ENCODE data around the gene ANKRD63.

The ANKRD63 gene

DNA sequence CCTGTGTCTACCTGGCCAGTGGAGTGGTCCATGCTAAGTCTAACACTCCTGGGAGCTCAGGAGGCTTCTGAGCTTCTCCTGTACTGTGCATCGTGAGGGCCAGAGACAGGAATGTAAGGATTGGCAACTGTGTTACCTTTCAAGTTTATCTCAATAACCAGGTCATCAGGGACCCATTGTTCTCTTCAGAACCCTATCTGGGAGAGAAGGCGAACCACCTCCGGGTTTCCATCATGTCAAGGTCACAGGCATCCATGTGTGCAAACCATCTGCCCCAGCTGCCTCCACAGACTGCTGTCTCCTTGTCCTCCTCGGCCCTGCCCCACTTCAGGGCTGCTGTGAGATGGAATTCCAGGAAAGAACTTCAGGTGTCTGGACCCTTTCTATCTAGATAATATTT lies 5.9 kb downstream of the ANKRD63 start:
- no peak for DNase-seq

DNA sequence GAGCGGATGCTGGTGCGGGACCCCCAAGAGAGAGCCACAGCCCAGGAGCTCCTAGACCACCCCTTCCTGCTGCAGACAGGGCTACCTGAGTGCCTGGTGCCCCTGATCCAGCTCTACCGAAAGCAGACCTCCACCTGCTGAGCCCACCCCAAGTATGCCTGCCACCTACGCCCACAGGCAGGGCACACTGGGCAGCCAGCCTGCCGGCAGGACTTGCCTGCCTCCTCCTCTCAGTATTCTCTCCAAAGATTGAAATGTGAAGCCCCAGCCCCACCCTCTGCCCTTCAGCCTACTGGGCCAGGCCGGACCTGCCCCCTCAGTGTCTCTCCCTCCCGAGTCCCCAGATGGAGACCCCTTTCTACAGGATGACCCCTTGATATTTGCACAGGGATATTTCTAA lies 6.9 kb downstream of the ANKRD63 start:
- no peak for DNase-seq

GRCh38 chr15:40275523-40275922 lies 7.3 kb downstream of the ANKRD63 start:
- no peak for DNase-seq

DNA sequence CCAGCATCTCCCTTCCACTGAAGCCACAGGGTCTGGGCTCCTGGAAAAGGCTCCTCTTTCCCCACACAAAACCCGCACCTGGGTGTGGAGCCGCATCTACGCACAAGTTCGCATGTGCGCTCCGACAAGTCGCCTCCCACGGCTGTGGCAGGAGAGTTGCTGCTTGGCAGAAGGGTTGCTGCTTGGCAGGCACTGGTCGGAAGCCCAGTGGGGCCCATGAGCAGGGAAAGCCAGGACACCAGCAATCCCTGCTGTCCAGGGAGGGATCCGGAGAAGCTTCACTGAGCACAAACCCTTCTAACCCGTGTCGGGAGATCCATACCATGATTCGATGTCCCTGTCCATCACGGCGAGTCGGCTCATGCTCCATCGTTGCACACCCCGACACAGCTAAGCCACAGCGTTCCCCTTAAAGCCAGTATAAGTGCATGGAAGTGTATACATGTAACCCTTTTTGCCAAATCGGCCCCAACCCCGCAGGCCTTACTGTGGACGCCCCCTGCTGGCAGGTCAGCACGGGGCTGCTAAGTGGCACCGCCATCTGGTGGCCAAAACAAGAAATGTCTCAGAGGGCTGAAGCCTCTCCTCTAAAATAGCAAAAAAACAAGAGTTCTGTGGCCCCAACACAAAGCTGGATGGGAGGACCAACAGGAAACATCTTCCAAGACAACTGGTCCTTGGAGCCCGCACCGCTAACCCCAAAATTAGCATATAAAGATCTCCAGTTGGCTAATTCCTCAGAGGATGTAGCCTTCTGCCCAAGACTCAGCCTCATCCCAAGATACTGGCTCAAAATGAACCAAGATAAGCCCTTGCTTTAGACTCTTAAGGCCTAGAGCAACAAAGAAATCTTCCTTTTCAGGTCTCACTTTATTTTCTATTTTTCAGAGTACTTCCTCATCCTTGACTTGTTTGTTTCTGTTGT lies 8.3 kb downstream of the ANKRD63 start:
- peak; percentile 91 for DNase-seq

DNA sequence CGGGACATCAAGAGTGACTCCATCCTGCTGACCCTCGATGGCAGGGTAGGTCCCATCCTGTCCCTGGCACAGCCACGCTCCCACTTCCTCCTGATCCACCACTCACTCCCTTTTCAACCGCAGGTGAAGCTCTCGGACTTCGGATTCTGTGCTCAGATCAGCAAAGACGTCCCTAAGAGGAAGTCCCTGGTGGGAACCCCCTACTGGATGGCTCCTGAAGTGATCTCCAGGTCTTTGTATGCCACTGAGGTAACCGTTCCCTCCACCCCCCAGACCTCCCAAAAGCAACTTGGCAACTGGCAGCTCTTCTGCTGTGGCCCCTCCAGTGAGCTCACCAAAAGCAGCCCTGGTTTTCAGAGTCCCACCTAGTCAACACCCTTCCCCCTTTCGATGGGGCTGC lies 9.4 kb downstream of the ANKRD63 start:
- no peak for DNase-seq

- DNase-seq, result no peak
Measured at GRCh38 chr15:40272485-40273056, 10.3 kb downstream of the ANKRD63 start.

- no peak for DNase-seq
Measured at GRCh38 chr15:40271685-40272484, 11.0 kb downstream of the ANKRD63 start.

GRCh38 chr15:40270246-40270995 lies 12.4 kb downstream of the ANKRD63 start:
- DNase-seq, result no peak

DNA sequence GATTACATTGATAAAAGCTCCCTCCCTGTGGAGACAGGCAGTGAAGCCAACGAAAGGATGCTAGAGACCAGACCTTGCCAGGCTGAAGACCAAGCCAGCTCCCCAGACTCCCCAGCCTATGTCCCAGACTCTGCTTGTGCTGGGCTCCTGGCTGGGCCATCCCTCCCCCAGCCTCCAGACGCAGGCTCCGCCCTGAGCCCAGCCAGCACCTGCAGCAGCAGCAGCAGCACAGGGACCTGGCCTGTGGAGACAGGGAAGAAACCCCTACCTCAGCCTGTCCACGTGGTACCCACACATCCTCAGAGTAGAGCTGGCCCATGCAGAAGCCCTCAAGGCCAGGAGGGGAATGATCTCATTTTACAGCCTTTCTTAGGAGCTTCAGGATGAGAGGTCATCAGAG lies 13.3 kb downstream of the ANKRD63 start:
- no peak for DNase-seq

- DNase-seq, result no peak
Measured at GRCh38 chr15:40267670-40268069, 15.2 kb downstream of the ANKRD63 start.

GRCh38 chr15:40266828-40267304 lies 16.0 kb downstream of the ANKRD63 start:
- DNase-seq, result peak; percentile 28

DNA sequence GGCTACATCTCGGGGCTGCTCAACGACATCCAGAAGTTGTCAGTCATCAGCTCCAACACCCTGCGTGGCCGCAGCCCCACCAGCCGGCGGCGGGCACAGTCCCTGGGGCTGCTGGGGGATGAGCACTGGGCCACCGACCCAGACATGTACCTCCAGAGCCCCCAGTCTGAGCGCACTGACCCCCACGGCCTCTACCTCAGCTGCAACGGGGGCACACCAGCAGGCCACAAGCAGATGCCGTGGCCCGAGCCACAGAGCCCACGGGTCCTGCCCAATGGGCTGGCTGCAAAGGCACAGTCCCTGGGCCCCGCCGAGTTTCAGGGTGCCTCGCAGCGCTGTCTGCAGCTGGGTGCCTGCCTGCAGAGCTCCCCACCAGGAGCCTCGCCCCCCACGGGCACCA lies 17.0 kb downstream of the ANKRD63 start:
- no peak for DNase-seq

- no peak for DNase-seq
Measured at GRCh38 chr15:40265355-40265754, 17.5 kb downstream of the ANKRD63 start.

DNA sequence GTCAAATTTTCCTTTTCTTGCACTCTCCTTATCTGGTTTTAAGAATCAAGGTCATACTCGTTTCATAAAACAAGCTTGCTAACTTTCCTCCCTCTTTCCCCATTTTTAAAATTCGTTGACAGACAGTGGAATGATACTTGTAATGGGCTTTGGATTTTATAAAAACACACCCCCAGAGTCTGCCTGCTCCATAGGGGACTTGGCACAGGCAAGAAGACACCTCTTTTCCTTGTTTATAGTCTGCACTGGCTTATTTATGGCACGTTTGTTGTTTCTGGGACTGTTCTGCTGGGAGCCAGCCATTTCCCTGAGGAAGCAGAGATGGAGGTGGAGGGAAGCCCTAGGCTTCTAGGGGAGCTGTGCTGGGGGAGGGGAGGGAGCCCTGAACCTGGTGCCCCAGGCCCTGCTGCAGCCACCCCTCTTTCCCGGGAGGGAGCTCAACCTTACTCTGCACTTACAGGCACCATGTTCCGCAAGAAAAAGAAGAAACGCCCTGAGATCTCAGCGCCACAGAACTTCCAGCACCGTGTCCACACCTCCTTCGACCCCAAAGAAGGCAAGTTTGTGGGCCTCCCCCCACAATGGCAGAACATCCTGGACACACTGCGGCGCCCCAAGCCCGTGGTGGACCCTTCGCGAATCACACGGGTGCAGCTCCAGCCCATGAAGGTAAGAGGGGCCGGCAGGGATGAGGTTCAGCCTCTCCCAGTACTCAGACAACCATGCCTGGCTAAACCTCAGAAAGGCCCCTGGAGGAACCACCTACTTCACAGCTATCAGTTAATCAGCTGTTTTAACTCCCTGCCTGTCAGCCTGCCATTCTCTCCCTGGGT lies 18.3 kb downstream of the ANKRD63 start:
- DNase-seq, result no peak

DNA sequence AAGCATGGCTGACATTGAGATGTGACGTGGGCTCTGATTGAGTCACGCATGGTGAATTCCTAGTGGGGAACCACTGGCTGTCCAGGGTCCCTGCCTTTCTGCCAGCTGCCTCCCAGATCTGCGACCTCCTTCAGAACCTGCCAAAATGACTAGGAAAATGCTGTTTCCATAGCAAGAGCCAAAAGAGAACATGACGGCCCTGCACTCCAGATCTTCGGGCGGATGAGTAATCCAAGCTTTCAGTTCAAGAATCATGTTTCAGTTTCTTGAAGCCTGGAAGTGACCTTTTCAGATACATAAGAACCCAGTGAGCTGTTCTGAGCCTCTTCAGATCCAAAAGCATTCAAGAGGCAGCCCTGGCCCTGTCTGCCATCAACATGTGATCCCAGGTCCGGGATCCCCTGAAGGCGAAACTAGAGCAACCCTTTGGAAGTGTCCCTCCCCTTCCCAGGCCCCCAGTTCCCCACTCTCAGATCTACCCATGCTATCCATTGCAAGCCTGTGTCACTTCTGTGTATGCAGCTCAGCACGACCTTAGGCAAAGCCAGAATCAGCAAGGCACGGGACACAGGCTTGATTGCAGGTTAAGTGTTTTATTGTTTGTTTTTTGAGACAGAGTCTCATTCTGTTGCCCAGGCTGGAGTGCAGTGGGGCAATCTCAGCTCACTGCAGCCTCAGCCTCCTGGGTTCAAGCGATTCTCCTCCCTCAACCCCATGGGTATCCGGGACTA lies 19.7 kb downstream of the ANKRD63 start:
- no peak for DNase-seq

- DNase-seq, result no peak
Measured at GRCh38 chr15:40259021-40259420, 23.8 kb downstream of the ANKRD63 start.

GRCh38 chr15:40258544-40258943 lies 24.3 kb downstream of the ANKRD63 start:
- no peak for DNase-seq

GRCh38 chr15:40257656-40258450 lies 25.0 kb downstream of the ANKRD63 start:
- no peak for DNase-seq

DNA sequence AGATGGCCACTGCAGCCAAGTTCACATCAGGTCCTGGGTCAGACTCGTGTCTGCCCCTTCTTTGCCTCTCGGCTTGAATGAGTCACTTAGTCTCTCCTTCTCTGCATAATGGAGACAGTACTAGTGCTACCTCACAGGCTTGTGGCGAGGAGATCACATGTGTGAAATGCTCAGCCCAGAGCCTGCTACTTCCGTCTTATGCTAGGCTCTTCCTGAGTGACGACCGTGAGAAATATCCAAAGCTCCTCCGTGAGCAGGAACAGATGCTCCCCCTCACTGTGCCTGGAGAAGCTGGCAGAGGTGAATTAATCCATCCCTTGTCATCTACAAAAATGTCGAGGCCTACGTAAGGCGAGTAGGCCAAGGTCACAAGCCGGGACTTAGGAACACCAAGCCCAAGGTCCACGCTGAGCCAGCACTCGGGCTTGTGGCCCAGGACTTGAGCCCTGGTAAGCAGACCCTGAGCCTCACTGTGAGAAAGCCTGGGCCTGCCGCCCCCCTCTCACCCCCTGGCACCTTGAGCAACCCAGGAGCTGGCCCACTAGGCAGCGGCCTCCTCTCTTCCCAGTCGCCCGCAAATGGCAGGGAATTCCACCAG lies 26.1 kb downstream of the ANKRD63 start:
- no peak for DNase-seq

- no peak for DNase-seq
Measured at GRCh38 chr15:40255033-40255432, 27.8 kb downstream of the ANKRD63 start.

Measured in activated CD4-positive, alpha-beta T cell treated with anti-CD3 and anti-CD28 coated beads for 48 hours (primary cell).